GM21737 (cell line): ENCODE results near the gene ATG4A.

ENCODE experiments used
- ATAC-seq: cut with Tn5 transposase; IDR thresholded peaks from one replicate; pipeline ENCODE4 v1.9.1; 2021; ENCODE audit warnings: mild to moderate bottlenecking, moderate library complexity; ENCODE audit not compliant: unreplicated experiment

Gene ATG4A

DNA sequence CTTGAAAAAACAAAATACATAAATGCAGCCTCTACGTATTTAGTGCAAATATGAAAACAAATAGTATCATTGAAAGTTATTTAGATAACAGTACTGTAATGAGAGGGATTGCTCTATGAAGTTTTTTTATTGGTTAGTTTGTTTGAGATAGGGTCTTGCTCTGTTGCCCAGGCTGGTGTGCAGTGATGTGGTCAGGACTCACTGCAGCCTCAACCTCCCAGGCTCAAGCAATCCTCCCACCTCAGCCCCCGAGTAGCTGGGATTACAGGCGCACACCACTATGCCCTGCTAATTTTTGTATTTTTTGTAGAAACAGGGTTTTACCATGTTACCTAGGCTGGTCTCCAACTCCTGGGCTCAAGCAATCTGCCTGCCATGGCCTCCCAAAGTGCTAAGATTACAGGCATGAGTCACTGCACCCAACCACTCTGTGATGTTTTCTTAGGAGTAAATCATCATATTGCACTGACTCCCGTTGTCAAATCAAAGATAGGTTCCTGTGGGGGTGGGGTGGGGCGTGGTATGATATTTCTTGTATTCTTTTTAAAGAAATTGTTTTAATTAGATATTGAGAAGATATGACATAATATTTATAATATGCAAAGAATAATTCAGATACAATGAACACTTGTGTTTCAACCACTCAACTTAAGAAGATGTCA is 75.8 kb downstream of the ATG4A start:
- no peak for ATAC-seq

DNA sequence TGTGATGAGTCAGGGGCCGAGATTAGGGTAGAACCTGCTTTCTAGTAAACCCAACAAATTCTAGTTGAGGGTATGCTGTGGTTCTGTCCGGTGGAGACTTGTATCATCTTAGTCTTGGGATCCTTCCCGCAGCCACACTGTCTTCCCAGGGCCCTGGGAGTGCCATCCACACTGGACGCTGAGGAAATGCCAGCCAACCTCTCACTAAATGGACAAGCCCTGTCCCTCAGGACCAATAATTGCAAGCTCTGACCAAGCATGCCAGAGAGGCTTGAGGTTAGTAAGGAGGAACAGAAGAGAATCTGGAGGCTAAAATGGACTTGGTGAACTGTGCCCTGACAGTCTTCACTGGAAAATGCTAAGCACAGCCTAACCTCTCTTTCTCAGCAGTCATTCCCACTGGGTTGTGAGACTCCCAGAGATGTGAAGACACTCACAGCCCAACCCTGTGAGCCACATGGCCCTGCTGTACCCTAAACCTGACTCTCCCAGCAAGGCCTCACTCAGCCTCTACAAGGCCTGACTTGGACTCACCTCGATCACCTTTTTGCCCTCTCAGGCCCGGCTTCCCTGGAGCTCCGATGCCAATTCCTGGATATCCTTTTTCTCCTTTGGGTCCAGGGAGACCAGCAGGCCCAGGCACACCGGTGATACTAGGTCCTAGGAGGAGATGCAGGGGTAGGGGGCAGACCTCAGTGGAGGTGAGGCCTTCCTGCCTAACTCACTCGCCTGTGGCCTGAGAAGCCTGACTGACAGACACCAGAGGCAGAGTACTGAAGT is 77.6 kb downstream of the ATG4A start:
- ATAC-seq: no peak

DNA sequence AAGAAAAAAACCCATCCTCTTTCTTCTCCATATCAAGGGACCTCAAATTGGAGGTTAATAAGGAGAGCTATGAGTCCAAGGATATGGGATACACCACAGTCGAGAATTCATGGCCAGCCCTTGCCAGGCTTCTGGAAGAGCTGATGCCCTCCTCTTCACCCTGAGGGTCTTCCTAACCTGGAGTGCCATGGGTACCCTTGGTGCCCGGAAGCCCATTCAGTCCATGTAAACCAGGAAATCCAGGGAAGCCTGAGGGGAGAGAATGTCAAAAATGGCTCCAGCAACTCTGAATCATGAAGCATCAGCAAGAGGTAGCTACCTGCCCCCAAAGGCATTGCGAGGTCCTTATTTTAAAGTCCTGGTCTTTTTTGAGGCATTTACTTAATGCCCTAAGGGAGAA is 78.2 kb downstream of the ATG4A start:
- no peak for ATAC-seq

DNA sequence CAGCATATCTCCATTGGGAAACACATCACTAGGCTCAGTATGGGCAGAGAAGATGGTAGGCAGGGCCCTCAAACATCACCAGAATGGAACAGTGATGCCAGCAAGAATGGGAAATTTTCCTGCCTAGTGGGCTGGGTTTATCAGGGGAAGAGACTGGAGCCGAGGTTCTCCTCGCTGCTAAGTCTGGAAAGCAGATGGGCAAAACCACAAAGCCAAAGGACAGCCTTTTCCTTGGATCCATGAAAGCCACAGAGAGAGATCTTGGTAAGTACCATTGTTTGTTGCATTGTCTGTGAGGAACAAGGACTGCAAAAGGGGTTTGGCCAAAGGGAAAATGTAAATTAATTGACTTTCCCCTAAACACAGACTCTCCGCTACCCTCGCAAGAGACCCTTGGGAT is 80.1 kb downstream of the ATG4A start:
- ATAC-seq: no peak

DNA sequence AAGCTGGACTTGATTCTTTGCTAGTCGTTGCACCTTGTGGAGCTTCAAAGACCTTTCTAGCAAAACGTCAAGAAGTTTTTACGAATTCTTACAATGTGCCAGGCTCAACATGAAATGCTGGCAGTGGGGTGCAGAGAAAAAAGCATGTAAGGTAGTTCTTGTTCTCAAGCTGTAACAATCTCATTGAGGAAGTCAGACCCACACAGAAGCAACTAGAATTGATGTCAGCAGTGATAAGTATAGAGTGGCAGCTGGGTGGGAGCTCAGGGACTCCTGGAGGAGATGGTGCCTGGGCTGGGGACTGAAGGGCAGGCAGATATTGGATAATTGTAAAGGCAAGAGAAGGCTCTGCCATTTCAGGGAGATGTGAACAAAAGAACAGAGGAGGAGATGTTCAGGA is 82.3 kb downstream of the ATG4A start:
- ATAC-seq: no peak

DNA sequence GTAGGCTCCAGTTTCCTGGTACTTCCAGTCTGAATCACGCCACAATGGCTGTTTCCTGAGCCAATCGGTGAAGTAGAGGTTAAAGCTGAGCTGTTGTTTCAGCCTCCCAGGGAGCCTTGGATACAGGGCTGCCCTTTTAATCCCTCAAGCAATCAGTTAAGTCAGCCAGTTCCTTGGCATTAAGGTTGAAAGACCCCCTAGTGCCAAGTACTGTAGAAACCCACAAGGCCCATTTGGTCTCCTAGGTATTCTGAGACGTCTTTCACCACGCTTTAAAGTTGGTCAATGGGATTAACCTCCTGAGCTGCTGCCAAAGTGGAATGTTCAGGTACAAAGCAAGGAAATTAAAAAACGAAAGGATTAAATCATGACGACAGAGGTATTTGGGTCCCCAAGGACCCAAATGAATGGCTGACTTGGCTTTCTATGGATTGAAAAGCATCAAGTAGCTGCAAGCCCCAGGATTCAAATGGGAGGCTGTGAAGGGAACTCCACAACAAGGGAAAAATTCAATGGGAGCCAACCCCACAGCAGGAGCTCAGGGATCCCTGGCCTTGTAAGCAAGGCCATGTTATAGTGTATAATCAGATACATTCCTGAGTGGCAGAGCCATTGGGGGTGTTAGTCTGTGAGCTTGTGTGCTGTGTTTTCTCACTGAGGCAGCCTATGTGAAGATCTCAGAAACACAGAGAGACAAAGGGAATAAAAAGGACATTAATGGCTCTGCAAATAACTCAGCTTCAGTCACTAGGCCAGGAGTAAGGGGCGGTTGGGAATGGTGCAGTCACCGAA is 86.0 kb downstream of the ATG4A start:
- ATAC-seq: no peak

DNA sequence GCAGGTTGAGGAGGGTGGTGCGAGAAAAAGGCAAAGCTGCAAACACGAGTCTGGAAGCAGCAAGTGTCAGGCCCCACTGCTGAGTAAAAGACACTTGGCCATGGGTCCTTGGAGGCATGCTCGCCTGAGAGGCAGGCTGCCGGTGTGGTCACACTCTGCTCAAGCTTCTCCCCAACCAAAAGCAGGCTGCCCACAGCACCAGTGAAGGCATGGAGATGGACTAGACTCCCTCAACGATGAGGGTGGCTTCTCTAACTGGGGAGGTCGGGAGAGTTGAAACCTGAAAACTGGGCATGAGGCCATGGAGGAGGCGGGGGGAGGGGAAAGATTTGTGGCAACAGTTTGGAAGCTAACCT is 86.5 kb downstream of the ATG4A start:
- no peak for ATAC-seq

DNA sequence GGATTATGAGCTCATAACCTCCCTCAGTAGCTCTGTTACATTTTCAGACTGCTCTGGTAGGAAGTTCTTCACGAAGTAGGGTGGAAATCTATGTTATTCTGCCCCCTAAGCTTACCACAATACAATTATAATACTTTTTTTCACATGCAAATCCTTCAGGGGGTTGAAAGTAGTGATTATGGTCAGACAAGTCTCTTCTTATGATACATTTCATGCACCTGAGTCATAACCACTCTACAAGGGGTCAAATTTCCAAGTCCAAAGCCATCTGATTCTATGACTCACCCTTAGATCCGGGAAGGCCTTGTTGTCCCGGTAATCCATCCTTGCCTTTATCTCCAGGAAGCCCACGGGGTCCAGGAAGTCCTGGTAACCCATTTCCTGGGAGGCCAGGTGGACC is 95.2 kb downstream of the ATG4A start:
- ATAC-seq: no peak

DNA sequence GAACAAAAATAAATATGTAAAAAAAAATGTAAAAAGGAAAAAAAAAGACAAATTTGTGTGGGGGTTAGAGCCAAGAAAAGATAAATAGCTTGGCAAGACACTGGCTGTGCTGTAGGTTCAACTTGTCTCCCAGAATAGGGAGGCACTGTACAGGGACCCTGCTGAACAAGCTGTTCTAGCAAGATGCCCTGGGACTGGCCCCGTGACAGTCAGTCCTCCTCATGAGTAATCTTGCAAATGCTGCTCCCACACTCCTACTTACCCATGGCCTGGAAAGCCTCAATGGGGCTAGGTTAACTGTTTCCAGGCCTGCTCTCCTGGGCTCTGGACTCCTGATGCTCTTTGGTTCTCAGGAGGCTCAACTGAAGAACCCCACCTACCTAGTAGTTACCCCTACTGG is 106.8 kb downstream of the ATG4A start:
- ATAC-seq: no peak

DNA sequence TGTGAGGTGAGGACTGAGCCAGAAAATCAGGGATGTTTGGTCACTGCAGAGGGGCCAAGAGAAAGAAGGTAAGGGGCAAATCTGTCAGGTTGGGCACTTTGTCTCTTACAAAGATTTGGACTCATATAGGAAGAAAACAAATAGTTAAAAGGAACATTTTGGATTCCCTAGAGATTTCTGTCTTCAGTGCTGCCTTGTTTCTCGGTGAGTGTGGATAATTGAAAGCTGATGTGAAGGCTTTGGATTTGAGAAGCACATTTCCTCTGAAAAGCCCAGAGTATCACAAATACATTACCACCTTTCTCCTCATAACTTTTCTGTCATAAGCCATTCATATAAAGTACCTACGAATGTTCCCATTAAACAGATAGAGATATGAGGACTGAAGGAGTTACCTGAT is 107.5 kb downstream of the ATG4A start:
- no peak for ATAC-seq

DNA sequence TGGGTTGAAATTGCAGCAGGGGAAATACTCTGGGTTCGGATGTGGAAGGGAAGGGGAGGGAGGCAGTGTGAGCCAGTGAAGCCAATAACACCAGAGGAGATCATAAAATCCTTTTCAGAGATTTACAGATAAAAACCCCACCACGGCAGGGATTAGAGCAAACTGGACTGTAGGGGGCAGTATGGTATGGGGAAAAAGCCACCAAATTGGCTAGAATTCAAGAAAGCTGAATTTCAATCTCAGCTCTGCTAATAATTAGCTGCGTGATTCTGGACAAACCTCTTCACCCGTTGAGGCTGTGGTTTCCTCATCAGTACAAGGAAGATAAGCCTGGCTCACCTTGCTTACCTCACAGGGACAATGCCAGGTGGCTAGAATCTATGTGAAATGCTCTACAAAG is 108.1 kb downstream of the ATG4A start:
- ATAC-seq: no peak

DNA sequence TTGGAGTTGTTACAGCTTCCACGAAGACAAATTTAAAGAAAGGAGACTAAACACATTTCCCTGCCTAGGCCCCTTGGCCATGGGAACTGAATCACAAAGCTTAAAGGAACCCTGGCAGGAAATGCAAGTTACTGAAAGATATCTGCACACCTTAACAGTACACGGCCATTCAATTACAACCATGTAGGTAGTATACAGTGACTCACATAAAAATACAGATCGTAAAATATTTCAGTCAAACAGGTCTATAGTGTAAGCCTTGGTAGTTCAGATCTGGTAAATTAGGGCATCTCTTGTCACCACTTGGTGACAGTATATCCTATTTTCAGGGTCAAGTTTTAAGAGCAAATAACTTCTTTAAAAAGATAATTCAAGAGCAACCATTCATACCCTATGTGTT is 112.0 kb downstream of the ATG4A start:
- ATAC-seq: no peak
